GM12878 (cell line): Measurements from ENCODE around the gene ALDH3A2. TPM values are rescaled to one million over a fixed set of nuclear protein-coding genes. Genes with fewer than 3 reads are reported as not detected.

ENCODE experiments used
- ATAC-seq: fragments of 200-7000 bp; cut with Tn5 transposase; 3 replicates; pipeline ENCODE4 v1.9.1; 2020; ENCODE audit warnings: mild to moderate bottlenecking, moderate library complexity
- BruUV-seq: library from RNA; stranded (reverse); fragments of 400-500 nt; replicated peaks from 2 replicates; lab custom pipeline; 2021; lab: Mats Ljungman, UMichigan
- CTCF ChIA-PET: fragments of 300-600 bp; sonication (Branson Sonifier 250); formaldehyde crosslinking; extraction: SDS; loops from one replicate; lab custom pipeline; 2021; ENCODE audit warnings: inconsistent platforms; lab: Yijun Ruan, JAX
- POLR2A ChIA-PET: fragments of 350-600 bp; formaldehyde crosslinking; extraction: SDS; loops from one replicate; lab custom pipeline; 2021; ENCODE audit warnings: inconsistent platforms; lab: Charles Lee
- RAD21 ChIA-PET: fragments of 300-600 bp; sonication (Branson Sonifier 250); formaldehyde crosslinking; loops from one replicate; lab custom pipeline; 2023; ENCODE audit warnings: antibody characterized with exemption; ENCODE audit not compliant: unreplicated experiment; lab: Charles Lee
- SMC1A ChIA-PET: fragments of 300-600 bp; sonication (Branson Sonifier 250); formaldehyde crosslinking; loops from one replicate; lab custom pipeline; 2023; ENCODE audit not compliant: unreplicated experiment, uncharacterized antibody; lab: Charles Lee
- DNase-seq: peaks from one replicate; pipeline ENCODE4 v3.0.0-alpha.2; 2011; ENCODE audit warnings: low read depth, low spot score
- FAIRE-seq: peaks from 3 replicates; lab custom pipeline; 2011; peaks lifted over from hg19 to GRCh38; lab: Jason Lieb, UNC
- H2AFZ ChIP-seq: 2 replicates; pipeline ENCODE4 v1.6.0; 2011; ENCODE audit warnings: low read depth, low read length, control low read depth; ENCODE audit not compliant: control insufficient read depth
- H3K27ac ChIP-seq: 2 replicates; pipeline ENCODE4 v1.5.1; 2011; ENCODE audit warnings: control low read depth; ENCODE audit not compliant: control insufficient read depth, insufficient read depth
- H3K27me3 ChIP-seq, 2 experiments: replicated peaks in 1 of 2; 2 replicates each; pipeline versions ENCODE4 v1.6.0 to v1.6.1; 2011; ENCODE audit warnings: low read length in 1 of 2; ENCODE audit not compliant: control insufficient read depth in 2 of 2, insufficient read depth in 2 of 2
- H3K36me3 ChIP-seq, 2 experiments: 2 replicates each; pipeline ENCODE4 v1.5.1; 2011; ENCODE audit warnings: low read length in 1 of 2; ENCODE audit not compliant: control insufficient read depth in 2 of 2, insufficient read depth in 2 of 2
- H3K4me1 ChIP-seq: 2 replicates; pipeline ENCODE4 v1.6.1; 2011; ENCODE audit warnings: mild to moderate bottlenecking, low read length, moderate library complexity, mixed read lengths; ENCODE audit not compliant: control insufficient read depth, insufficient read depth
- H3K4me2 ChIP-seq: 2 replicates; pipeline ENCODE4 v1.6.0; 2011; ENCODE audit warnings: control low read depth; ENCODE audit not compliant: control insufficient read depth, insufficient read depth
- H3K4me3 ChIP-seq: fragments of 200-600 bp; sonication (generic); 2 replicates; pipeline ENCODE4 v1.5.1; 2016
- H3K79me2 ChIP-seq: 2 replicates; pipeline ENCODE4 v1.6.0; 2011; ENCODE audit warnings: low read length; ENCODE audit not compliant: control insufficient read depth, insufficient read depth
- H3K9ac ChIP-seq: 2 replicates; pipeline ENCODE4 v1.8.0; 2011; ENCODE audit warnings: low read length, control low read depth, mixed read lengths; ENCODE audit not compliant: control insufficient read depth, insufficient read depth
- H3K9me3 ChIP-seq: replicated peaks from 3 replicates; pipeline ENCODE4 v1.5.1; 2011; ENCODE audit warnings: mild to moderate bottlenecking, low read length; ENCODE audit not compliant: control insufficient read depth, insufficient read depth
- H4K20me1 ChIP-seq: 2 replicates; pipeline ENCODE4 v1.6.0; 2011; ENCODE audit not compliant: control insufficient read depth, insufficient read depth
- CHD2 ChIP-seq: IDR thresholded peaks from 2 replicates; pipeline ENCODE4 v1.6.1; 2011; ENCODE audit warnings: low read depth, low read length, improper control_type of control experiment, borderline replicate concordance
- DPF2 ChIP-seq: fragments of 450-650 bp; IDR thresholded peaks from 2 replicates; pipeline ENCODE4 v1.6.1; 2017; ENCODE audit warnings: mild to moderate bottlenecking
- E2F4 ChIP-seq: IDR thresholded peaks from 2 replicates; pipeline ENCODE4 v1.6.1; 2012; ENCODE audit warnings: low read depth, low read length, improper control_type of control experiment
- E4F1 ChIP-seq: fragments of 450-650 bp; IDR thresholded peaks from 2 replicates; pipeline ENCODE4 v1.6.1; 2018; ENCODE audit warnings: borderline replicate concordance, mild to moderate bottlenecking; ENCODE audit not compliant: partially characterized antibody
- EP300 ChIP-seq, 2 experiments: fragments of 150-350 bp in 1 of 2; IDR thresholded peaks; 2 replicates each; pipeline ENCODE4 v1.6.1; 2011 to 2012; ENCODE audit warnings: low read depth in 2 of 2, low read length in 2 of 2, borderline replicate concordance in 1 of 2, improper control_type of control experiment in 1 of 2, inconsistent platforms in 1 of 2; ENCODE audit not compliant: control insufficient read depth in 1 of 2
- NKRF ChIP-seq: fragments of 450-650 bp; conservative IDR thresholded peaks from 2 replicates; pipeline ENCODE4 v1.6.1; 2017; ENCODE audit warnings: mild to moderate bottlenecking, moderate library complexity
- ZNF687 ChIP-seq: fragments of 450-650 bp; IDR thresholded peaks from 2 replicates; pipeline ENCODE4 v1.6.1; 2017; ENCODE audit warnings: mild to moderate bottlenecking, moderate library complexity
- WGBS: methylation state at CpG from one replicate; pipeline ENCODE4 v1.1.6; 2016; ENCODE audit warnings: low lambda C conversion rate; ENCODE audit not compliant: insufficient replicate concordance, insufficient coverage; ENCODE audit errors: missing lambda C conversion rate; 5-methylcytosine and 5-hydroxymethylcytosine counted together
- in situ Hi-C: fragments of 300-500 bp; cut with MboI; formaldehyde crosslinking; loops from 9 replicates; pipeline ENCODE4 v1.14.3; 2018; ENCODE audit warnings: mixed read lengths
- intact Hi-C: fragments of 100-400 bp; cut with micrococcal nuclease; formaldehyde crosslinking; loops from one replicate; pipeline ENCODE4 v1.14.2; 2022; ENCODE audit not compliant: unreplicated experiment
- polyA plus RNA-seq, 11 experiments: library from polyadenylated mRNA; depleted of rRNA in 4 of 11; unstranded in 6 of 11; stranded (reverse) in 5 of 11; fragments of >200 nt; fragmentation: Nextera tagmentation in 4 of 11; fragmentation: Illumina TruSeq in 1 of 11; extraction: Ambion mirVana in 4 of 11; extraction: Trizol in 1 of 11; gene quantifications; 1 replicate in 1 of 11; 2 replicates in 10 of 11; pipeline versions ENCODE4 v1.2.1 to v1.2.3, GENCODE V29; 2011 to 2016; ENCODE audit warnings: inconsistent platforms in 2 of 11, missing spikeins in 2 of 11, low read depth in 1 of 11
- total RNA-seq, 4 experiments: library from RNA; depleted of rRNA in 3 of 4; stranded (reverse); fragments of >200 nt in 3 of 4; fragmentation: Illumina TruSeq in 1 of 4; extraction: Trizol in 1 of 4; gene quantifications; 2 replicates each; pipeline versions ENCODE4 v1.2.1 to v1.2.3, GENCODE V29; 2013 to 2021
- TF ChIP-seq, protein P1 (sequence below): IDR thresholded peaks from 2 replicates; pipeline ENCODE4 v1.6.1; 2011; ENCODE audit warnings: mild to moderate bottlenecking, low read depth, low read length, moderate library complexity; ENCODE audit not compliant: insufficient replicate concordance

Gene ALDH3A2
- total and polyA plus RNA-seq, 10 of the 15 experiments (the other 5 are each of a cell fraction or from before 2014, with no cell fraction given): 5.0 to 37.0 (median 26.1) TPM

DNA sequence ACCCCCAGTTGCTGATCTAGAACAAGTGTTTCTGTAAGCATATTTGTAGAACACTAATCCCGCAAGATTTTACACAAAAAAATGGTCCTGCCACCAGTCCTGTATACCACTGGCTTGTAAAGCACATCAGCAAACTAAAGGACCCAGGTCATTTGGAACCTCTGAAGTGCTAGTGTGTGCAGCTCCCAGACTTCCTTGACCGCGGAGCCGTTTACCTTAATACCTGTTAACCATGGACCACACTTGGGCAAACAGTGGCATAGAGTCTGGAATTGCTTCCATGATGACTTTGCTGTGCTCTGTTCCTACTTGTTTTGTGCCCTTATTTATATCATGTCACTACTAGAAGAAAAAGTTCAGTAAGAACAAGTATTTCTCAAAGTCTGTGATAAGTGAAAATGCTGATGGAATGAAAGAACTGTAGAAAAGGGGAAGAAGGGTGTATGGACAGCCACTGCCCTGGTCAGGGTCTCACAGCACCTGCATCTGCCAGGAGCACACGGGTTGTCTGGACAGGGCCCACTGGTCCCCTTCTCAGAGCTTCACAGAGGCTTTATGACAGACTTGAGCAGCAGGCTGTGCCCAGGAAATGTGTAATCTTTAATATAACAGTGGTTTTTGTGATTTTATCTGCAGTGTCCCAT, 29.3 kb downstream of the ALDH3A2 start:
- no TSS peak for BruUV-seq
- DNase-seq: no peak
- Histone ChIP-seq H3K36me3 (peaks cover 0 to 7% of the 10 kb centered on the region in 2 experiments; a peak in 2 of 4 replicates), H3K9ac (no peak overlapping the region), H3K27me3 (no peaks in the 10 kb centered on the region), H3K4me1 (no peaks in the 10 kb centered on the region), H2AFZ (no peak overlapping the region), H3K4me2 (no peak overlapping the region), H3K4me3 (no peak overlapping the region), H3K79me2 (no peaks in the 10 kb centered on the region), H4K20me1 (no peaks in the 10 kb centered on the region), H3K9me3 (no peaks in the 10 kb centered on the region), H3K27ac (no peak overlapping the region)
- SMC1A ChIA-PET: no interaction called here
- intact Hi-C loops: no loop called here
- TF ChIP-seq DPF2: no peak
- TF ChIP-seq ZNF687: no peak
- no peak for TF ChIP-seq E2F4
- TF ChIP-seq NKRF: no peak
- TF ChIP-seq CHD2: no peak
- TF ChIP-seq EP300 (IDR thresholded peaks at IDR 0.05; ENCODE audit: borderline replicate concordance in 1 of 2, control insufficient read depth in 1 of 2, low read depth in 2 of 2, low read length in 2 of 2): no peak
- TF ChIP-seq, protein P1, sequence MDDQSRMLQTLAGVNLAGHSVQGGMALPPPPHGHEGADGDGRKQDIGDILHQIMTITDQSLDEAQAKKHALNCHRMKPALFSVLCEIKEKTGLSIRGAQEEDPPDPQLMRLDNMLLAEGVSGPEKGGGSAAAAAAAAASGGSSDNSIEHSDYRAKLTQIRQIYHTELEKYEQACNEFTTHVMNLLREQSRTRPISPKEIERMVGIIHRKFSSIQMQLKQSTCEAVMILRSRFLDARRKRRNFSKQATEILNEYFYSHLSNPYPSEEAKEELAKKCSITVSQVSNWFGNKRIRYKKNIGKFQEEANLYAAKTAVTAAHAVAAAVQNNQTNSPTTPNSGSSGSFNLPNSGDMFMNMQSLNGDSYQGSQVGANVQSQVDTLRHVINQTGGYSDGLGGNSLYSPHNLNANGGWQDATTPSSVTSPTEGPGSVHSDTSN: no peak
- TF ChIP-seq E4F1: no peak
- POLR2A ChIA-PET: no interaction called here
- no peak for FAIRE-seq
- RAD21 ChIA-PET: no interaction called here
- in situ Hi-C loops: no loop called here
- 98% methylated on average over 5 of the region's 5 CpGs for WGBS
- ATAC-seq: no peak
- CTCF ChIA-PET: no interaction called here
